Measurements from ENCODE around the gene SEL1L3. TPM values are rescaled to one million over a fixed set of nuclear protein-coding genes. Genes with fewer than 3 reads are reported as not detected.

The SEL1L3 gene
- total RNA-seq, 1 donor from 2014 or later: 24.9 TPM

GRCh38 chr4:25727711-25728493 is 134.9 kb downstream of the SEL1L3 start:
- FAIRE-seq (no peak), DNase-seq (ENCODE audit: low read depth) (no peak)
- Mint-ChIP-seq H3K27ac (ENCODE audit: unreplicated experiment) (no peak overlapping the region), H3K4me3 (ENCODE audit: unreplicated experiment) (no peak overlapping the region), H3K36me3 (ENCODE audit: low read depth, unreplicated experiment) (no peaks in the 10 kb centered on the region), H3K9me3 (ENCODE audit: unreplicated experiment) (no peaks in the 10 kb centered on the region), H3K27me3 (ENCODE audit: low read depth, unreplicated experiment) (peaks cover 31% of the 10 kb centered on the region), H3K4me1 (ENCODE audit: low read depth, unreplicated experiment) (peaks cover 1% of the 10 kb centered on the region)
- no peaks in the 10 kb centered on the region for H3K79me2 ChIP-seq (ENCODE audit: insufficient read depth, low read length)
- H3K4me2 ChIP-seq (ENCODE audit: low read length): no peak overlapping the region
- H2AFZ ChIP-seq (ENCODE audit: low read depth, low read length): no peak overlapping the region
- no peaks in the 10 kb centered on the region for H3K4me1 ChIP-seq (ENCODE audit: insufficient read depth, low read length)
- H3K27ac ChIP-seq (ENCODE audit: low read depth, low read length): no peak overlapping the region
- no peaks in the 10 kb centered on the region for H4K20me1 ChIP-seq (ENCODE audit: insufficient read depth, low read length)
- no peaks in the 10 kb centered on the region for H3K27me3 ChIP-seq (ENCODE audit: insufficient read depth, low read length)
- H3K9me3 ChIP-seq (ENCODE audit: insufficient read depth, low read depth, low read length): no peaks in the 10 kb centered on the region
- TF ChIP-seq CTCF (IDR thresholded peaks at IDR 0.05; ENCODE audit: insufficient read depth, low read depth, low read length): no peak
- no peak for TF ChIP-seq EZH2 (IDR thresholded peaks at IDR 0.05; ENCODE audit: insufficient read depth, low read length)
- H3K4me3 ChIP-seq (ENCODE audit: insufficient read depth, low read depth, low read length): no peak overlapping the region
- H3K36me3 ChIP-seq (ENCODE audit: insufficient read depth, low read length): no peaks in the 10 kb centered on the region
- H3K9ac ChIP-seq (ENCODE audit: low read length): no peak overlapping the region

- Mint-ChIP-seq H3K4me1 (ENCODE audit: low read depth, unreplicated experiment) (peaks cover 1% of the 10 kb centered on the region), H3K36me3 (ENCODE audit: low read depth, unreplicated experiment) (no peaks in the 10 kb centered on the region), H3K27me3 (ENCODE audit: low read depth, unreplicated experiment) (peaks cover 30% of the 10 kb centered on the region), H3K27ac (ENCODE audit: unreplicated experiment) (no peak overlapping the region), H3K9me3 (ENCODE audit: unreplicated experiment) (no peaks in the 10 kb centered on the region), H3K4me3 (ENCODE audit: unreplicated experiment) (no peak overlapping the region)
- DNase-seq (ENCODE audit: low read depth): no peak
- Histone ChIP-seq H2AFZ (ENCODE audit: low read depth, low read length) (no peak overlapping the region), H3K4me3 (ENCODE audit: insufficient read depth, low read depth, low read length) (no peak overlapping the region), H3K4me2 (ENCODE audit: low read length) (no peak overlapping the region), H3K4me1 (ENCODE audit: insufficient read depth, low read length) (no peaks in the 10 kb centered on the region), H3K27ac (ENCODE audit: low read depth, low read length) (no peak overlapping the region), H3K9me3 (ENCODE audit: insufficient read depth, low read depth, low read length) (no peaks in the 10 kb centered on the region), H3K27me3 (ENCODE audit: insufficient read depth, low read length) (no peaks in the 10 kb centered on the region), H3K36me3 (ENCODE audit: insufficient read depth, low read length) (no peaks in the 10 kb centered on the region), H3K9ac (ENCODE audit: low read length) (no peak overlapping the region), H4K20me1 (ENCODE audit: insufficient read depth, low read length) (no peaks in the 10 kb centered on the region), H3K79me2 (ENCODE audit: insufficient read depth, low read length) (no peaks in the 10 kb centered on the region)
- no peak for FAIRE-seq
- TF ChIP-seq EZH2 (IDR thresholded peaks at IDR 0.05; ENCODE audit: insufficient read depth, low read length): no peak
- TF ChIP-seq CTCF (IDR thresholded peaks at IDR 0.05; ENCODE audit: insufficient read depth, low read depth, low read length): no peak
Measured at GRCh38 chr4:25725870-25726269, 136.9 kb downstream of the SEL1L3 start.

- no peaks in the 10 kb centered on the region for H3K9me3 Mint-ChIP-seq (ENCODE audit: unreplicated experiment)
- FAIRE-seq (no peak), DNase-seq (ENCODE audit: low read depth) (peak; percentile 10)
Measured at GRCh38 chr4:25723409-25723808, 139.4 kb downstream of the SEL1L3 start.

More at GRCh38 chr4:25723409-25723808, 139.4 kb downstream of the SEL1L3 start:
- no peak overlapping the region for H2AFZ ChIP-seq (ENCODE audit: low read depth, low read length)
- no peaks in the 10 kb centered on the region for H3K4me1 ChIP-seq (ENCODE audit: insufficient read depth, low read length)
- no peak overlapping the region for H3K27ac ChIP-seq (ENCODE audit: low read depth, low read length)
- TF ChIP-seq CTCF (IDR thresholded peaks at IDR 0.05; ENCODE audit: insufficient read depth, low read depth, low read length) (no peak), EZH2 (IDR thresholded peaks at IDR 0.05; ENCODE audit: insufficient read depth, low read length) (no peak)
- H3K36me3 Mint-ChIP-seq (ENCODE audit: low read depth, unreplicated experiment): no peaks in the 10 kb centered on the region
- H3K27ac Mint-ChIP-seq (ENCODE audit: unreplicated experiment): no peak overlapping the region
- no peak overlapping the region for H3K4me3 Mint-ChIP-seq (ENCODE audit: unreplicated experiment)
- H3K9me3 ChIP-seq (ENCODE audit: insufficient read depth, low read depth, low read length): no peaks in the 10 kb centered on the region
- H3K27me3 ChIP-seq (ENCODE audit: insufficient read depth, low read length): no peaks in the 10 kb centered on the region
- H3K9ac ChIP-seq (ENCODE audit: low read length): no peak overlapping the region
- no peaks in the 10 kb centered on the region for H4K20me1 ChIP-seq (ENCODE audit: insufficient read depth, low read length)
- H3K36me3 ChIP-seq (ENCODE audit: insufficient read depth, low read length): no peaks in the 10 kb centered on the region
- peaks cover 1% of the 10 kb centered on the region for H3K4me1 Mint-ChIP-seq (ENCODE audit: low read depth, unreplicated experiment)
- no peaks in the 10 kb centered on the region for H3K79me2 ChIP-seq (ENCODE audit: insufficient read depth, low read length)
- no peak overlapping the region for H3K4me2 ChIP-seq (ENCODE audit: low read length)
- H3K27me3 Mint-ChIP-seq (ENCODE audit: low read depth, unreplicated experiment): peaks cover 16% of the 10 kb centered on the region
- H3K4me3 ChIP-seq (ENCODE audit: insufficient read depth, low read depth, low read length): no peak overlapping the region

Measured in astrocyte (in vitro differentiated cells and primary cell).